Cardiac fibroblast (primary cell): ENCODE measurements around the gene SLC49A4.
A peak's percentile ranks its signal among the peaks of the same experiment; 100 is the strongest.

Experiments used
- DNase-seq, 2 donors: peaks; one replicate each; pipeline versions ENCODE4 v3.0.0 to v3.0.0-alpha.2; 2010; ENCODE audit warnings: low read depth in 2 of 2
- H3K4me3 ChIP-seq, 2 donors: replicated peaks in 1 of 2; 1 replicate in 1 of 2; 2 replicates in 1 of 2; pipeline ENCODE4 v1.5.1; 2011; ENCODE audit warnings: low read depth in 2 of 2, low read length in 2 of 2, mild to moderate bottlenecking in 2 of 2, moderate library complexity in 1 of 2
- TF ChIP-seq, protein P1 (sequence below): IDR thresholded peaks from one replicate; pipeline ENCODE4 v1.5.1; 2011; ENCODE audit warnings: low read depth, mild to moderate bottlenecking, low read length, inconsistent platforms

Gene SLC49A4

GRCh38 chr3:122773944-122774509, 20.8 kb upstream of the SLC49A4 start:
- DNase-seq, result no peak
- TF ChIP-seq, protein P1, sequence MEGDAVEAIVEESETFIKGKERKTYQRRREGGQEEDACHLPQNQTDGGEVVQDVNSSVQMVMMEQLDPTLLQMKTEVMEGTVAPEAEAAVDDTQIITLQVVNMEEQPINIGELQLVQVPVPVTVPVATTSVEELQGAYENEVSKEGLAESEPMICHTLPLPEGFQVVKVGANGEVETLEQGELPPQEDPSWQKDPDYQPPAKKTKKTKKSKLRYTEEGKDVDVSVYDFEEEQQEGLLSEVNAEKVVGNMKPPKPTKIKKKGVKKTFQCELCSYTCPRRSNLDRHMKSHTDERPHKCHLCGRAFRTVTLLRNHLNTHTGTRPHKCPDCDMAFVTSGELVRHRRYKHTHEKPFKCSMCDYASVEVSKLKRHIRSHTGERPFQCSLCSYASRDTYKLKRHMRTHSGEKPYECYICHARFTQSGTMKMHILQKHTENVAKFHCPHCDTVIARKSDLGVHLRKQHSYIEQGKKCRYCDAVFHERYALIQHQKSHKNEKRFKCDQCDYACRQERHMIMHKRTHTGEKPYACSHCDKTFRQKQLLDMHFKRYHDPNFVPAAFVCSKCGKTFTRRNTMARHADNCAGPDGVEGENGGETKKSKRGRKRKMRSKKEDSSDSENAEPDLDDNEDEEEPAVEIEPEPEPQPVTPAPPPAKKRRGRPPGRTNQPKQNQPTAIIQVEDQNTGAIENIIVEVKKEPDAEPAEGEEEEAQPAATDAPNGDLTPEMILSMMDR, result no peak
- H3K4me3 ChIP-seq, result no peak overlapping the region

DNA sequence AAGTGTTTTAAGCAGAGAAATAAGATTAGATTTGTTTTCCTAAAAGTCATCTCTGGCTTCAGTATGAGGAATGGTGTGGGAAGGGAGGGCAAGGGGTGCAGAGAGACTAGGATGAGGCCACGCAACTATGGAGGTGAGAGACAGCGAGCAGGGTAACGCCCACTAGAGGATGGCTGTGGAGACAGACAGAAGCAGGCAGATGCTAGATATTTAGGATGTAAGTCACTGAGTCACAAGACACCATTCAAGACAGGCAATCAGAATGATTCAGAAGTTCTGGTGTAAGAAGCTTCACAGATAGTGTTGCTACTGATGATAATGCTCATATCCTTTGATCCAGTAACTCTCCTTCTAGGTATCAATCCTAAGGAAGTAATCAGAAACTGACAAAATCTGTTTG, 20.3 kb upstream of the SLC49A4 start:
- no peak overlapping the region for H3K4me3 ChIP-seq
- TF ChIP-seq, protein P1, result no peak
- DNase-seq, result peak in 1 of 2 donors; percentile 67

DNA sequence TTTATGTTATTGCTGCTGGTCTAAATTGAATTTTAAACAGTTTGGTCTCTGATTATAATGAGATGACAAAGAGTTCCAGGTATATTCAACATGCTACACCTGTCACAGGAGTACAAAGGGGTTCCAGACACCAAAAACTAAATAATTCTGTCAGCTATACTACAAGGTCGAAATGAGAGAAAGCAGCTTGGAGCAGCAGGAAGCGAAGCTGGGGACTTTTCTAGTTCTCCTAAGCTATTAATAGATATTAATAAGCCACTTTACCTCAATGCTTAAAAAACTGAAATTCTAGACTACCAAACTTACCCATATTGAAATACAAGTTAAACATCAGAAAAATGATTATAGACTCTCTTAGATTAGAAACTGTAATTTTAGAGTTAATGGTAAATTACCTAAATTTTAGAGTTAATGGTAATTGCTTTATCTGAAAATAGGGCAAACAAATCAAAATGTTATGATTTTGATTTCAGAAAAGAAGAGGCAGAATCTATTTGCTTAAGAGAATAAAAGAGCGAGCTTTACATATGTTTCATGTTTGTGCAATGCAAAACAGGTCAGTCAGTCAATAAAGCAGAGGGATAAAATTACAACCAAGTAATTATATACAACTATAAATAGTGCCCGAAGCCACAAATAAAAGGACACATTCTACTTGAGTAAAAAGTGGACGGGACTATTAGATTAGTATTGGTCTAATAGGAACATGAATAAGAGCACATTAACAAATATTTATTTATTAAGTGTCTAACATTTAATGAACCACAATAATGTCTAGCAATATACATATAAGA, 18.0 kb upstream of the SLC49A4 start:
- no peak overlapping the region for H3K4me3 ChIP-seq
- TF ChIP-seq, protein P1, result no peak
- DNase-seq, result no peak

- H3K4me3 ChIP-seq, result no peak overlapping the region
- no peak for DNase-seq
Observed at GRCh38 chr3:122777563-122777962, 17.3 kb upstream of the SLC49A4 start.

GRCh38 chr3:122782804-122783203, 12.1 kb upstream of the SLC49A4 start:
- TF ChIP-seq, protein P1, result no peak
- no peak overlapping the region for H3K4me3 ChIP-seq
- no peak for DNase-seq

More at GRCh38 chr3:122777563-122777962, 17.3 kb upstream of the SLC49A4 start:
- TF ChIP-seq, protein P1, result no peak

DNA sequence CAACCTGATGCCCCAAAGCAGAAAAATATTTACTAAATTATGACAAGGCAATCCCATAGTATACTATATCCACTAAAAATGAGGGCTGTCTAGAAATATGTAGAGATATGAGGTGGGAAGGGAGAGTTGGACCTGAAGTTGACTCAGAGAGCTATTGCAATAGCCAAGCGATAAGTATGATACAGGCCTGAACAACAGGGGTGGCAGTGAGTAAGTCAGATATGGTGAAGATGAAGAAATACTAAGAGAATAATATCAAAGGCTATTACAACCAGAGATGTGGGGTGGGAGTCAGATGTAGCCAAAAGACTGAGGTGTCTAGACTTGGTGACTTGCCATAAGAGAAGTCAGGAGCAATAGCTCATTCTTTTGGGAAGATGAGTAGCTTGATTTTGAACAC, 10.4 kb upstream of the SLC49A4 start:
- TF ChIP-seq, protein P1, result no peak
- no peak overlapping the region for H3K4me3 ChIP-seq
- DNase-seq, result peak; percentile 52 to 57
